NB4 (cell line): ENCODE data around the gene COTL1.

ENCODE experiments used
- DNase-seq: peaks from one replicate; pipeline ENCODE4 v3.0.0; 2010; ENCODE audit warnings: low read depth
- H3K4me3 ChIP-seq: one replicate; pipeline ENCODE4 v1.5.1; 2011; ENCODE audit warnings: mild to moderate bottlenecking, low read depth, low read length, moderate library complexity
- CTCF ChIP-seq: IDR thresholded peaks from one replicate; pipeline ENCODE4 v1.5.1; 2012; ENCODE audit warnings: low read depth, low read length
- MAX ChIP-seq: IDR thresholded peaks from 2 replicates; pipeline ENCODE4 v1.6.1; 2011; ENCODE audit warnings: low read depth, low read length
- MYC ChIP-seq: IDR thresholded peaks from 2 replicates; pipeline ENCODE4 v1.6.1; 2011; ENCODE audit warnings: low read depth, low read length
- POLR2A ChIP-seq: IDR thresholded peaks from 2 replicates; pipeline ENCODE4 v1.6.1; 2011; ENCODE audit warnings: mild to moderate bottlenecking; ENCODE audit not compliant: insufficient read length; ENCODE audit errors: extremely low read depth

The COTL1 gene

GRCh38 chr16:84649511-84649861 is 31.6 kb upstream of the COTL1 start:
- no peak for DNase-seq
- peak overlapping the region; percentile 61 for H3K4me3 ChIP-seq
- TF ChIP-seq MYC (no peak), CTCF (no peak), MAX (no peak), POLR2A (no peak)

GRCh38 chr16:84648595-84649510 is 31.0 kb upstream of the COTL1 start:
- TF ChIP-seq POLR2A, result no peak
- TF ChIP-seq MYC, result no peak
- no peak for TF ChIP-seq CTCF
- no peak for TF ChIP-seq MAX
- peak overlapping the region; percentile 61 for H3K4me3 ChIP-seq
- peak; percentile 66 for DNase-seq

- peak; percentile 58 for DNase-seq
- H3K4me3 ChIP-seq, result peak within 1 kb of the TSS; percentile 61
- TF ChIP-seq CTCF (no peak), MYC (peak; percentile 13; the same call in 1 of the 2 replicates), MAX (no peak), POLR2A (peak; percentile 50)
Measured at GRCh38 chr16:84647828-84648594, 30.1 kb upstream of the COTL1 start, which contains the start of gene KLHL36. KLHL36 (plus strand) TSS chr16:84648511; CDS start chr16:84650868, 2,357 bp downstream.

GRCh38 chr16:84643674-84644073 is 25.8 kb upstream of the COTL1 start:
- TF ChIP-seq CTCF, result no peak
- no peak for TF ChIP-seq POLR2A
- no peak for TF ChIP-seq MAX
- no peak for TF ChIP-seq MYC
- DNase-seq, result no peak
- no peak overlapping the region for H3K4me3 ChIP-seq

GRCh38 chr16:84643180-84643583 is 25.3 kb upstream of the COTL1 start:
- no peak for TF ChIP-seq CTCF
- no peak for TF ChIP-seq MYC
- TF ChIP-seq MAX, result 0 out of 2 replicates have a peak, but pooled peaks have one; percentile 13
- H3K4me3 ChIP-seq, result no peak overlapping the region
- DNase-seq, result peak; percentile 73
